ENCODE data around the gene TBX20. TPM values are rescaled to one million over a fixed set of nuclear protein-coding genes. Genes with fewer than 3 reads are reported as not detected.
"Not testable (repeated sequence)": the region's sequence is repeated elsewhere in the genome, so short reads cannot be mapped to it uniquely, and the experiment has no call there.

The TBX20 gene
- total RNA-seq, 2 donors from 2014 or later: not detected

- not testable (repeated sequence) for ATAC-seq; DNase-seq (ENCODE audit: low spot score); H3K4me3 Mint-ChIP-seq; H3K4me1 Mint-ChIP-seq (ENCODE audit: low read depth in 2 of 2); H3K9me3 Mint-ChIP-seq; H3K27ac Mint-ChIP-seq; H3K36me3 Mint-ChIP-seq
- peaks cover 18 to 26% of the 10 kb centered on the region in 2 donors for H3K27me3 Mint-ChIP-seq
Measured at GRCh38 chr7:35185578-35185907, 68.4 kb downstream of the TBX20 start.

DNA sequence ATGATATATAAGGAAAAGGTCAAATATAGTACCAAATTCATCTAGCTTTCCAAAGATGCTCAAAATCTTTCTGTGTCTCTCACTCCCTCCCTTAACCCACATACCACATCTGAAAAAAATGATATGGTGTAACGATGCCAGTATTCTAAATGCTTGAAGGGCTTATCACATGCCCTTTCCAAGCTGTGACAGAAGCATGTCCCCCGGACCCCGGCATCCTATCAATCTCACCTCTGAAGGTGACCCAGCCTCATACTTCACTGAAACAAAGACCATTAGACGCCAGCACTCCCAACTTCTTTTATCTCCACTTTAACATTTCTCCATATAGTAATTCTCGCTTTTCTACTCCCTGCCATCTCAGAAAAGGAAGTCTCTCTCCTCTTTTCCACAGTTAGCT is 68.9 kb downstream of the TBX20 start:
- not testable (repeated sequence) for H3K27ac Mint-ChIP-seq; DNase-seq (ENCODE audit: low spot score); H3K9me3 Mint-ChIP-seq; H3K4me1 Mint-ChIP-seq (ENCODE audit: low read depth in 2 of 2); H3K4me3 Mint-ChIP-seq; ATAC-seq; H3K36me3 Mint-ChIP-seq
- H3K27me3 Mint-ChIP-seq: peaks cover 18 to 26% of the 10 kb centered on the region in 2 donors

GRCh38 chr7:35183873-35184503 is 69.9 kb downstream of the TBX20 start:
- not testable (repeated sequence) for ATAC-seq, H3K27ac Mint-ChIP-seq

GRCh38 chr7:35180665-35181064 is 73.2 kb downstream of the TBX20 start:
- H3K27ac Mint-ChIP-seq; H3K36me3 Mint-ChIP-seq; H3K9me3 Mint-ChIP-seq; DNase-seq (ENCODE audit: low spot score); ATAC-seq; H3K4me3 Mint-ChIP-seq; H3K4me1 Mint-ChIP-seq (ENCODE audit: low read depth in 2 of 2): not testable (repeated sequence)
- H3K27me3 Mint-ChIP-seq: peaks cover 11 to 13% of the 10 kb centered on the region in 2 donors

More at GRCh38 chr7:35183873-35184503, 69.9 kb downstream of the TBX20 start:
- H3K4me3 Mint-ChIP-seq; H3K36me3 Mint-ChIP-seq; DNase-seq (ENCODE audit: low spot score); H3K4me1 Mint-ChIP-seq (ENCODE audit: low read depth in 2 of 2); H3K9me3 Mint-ChIP-seq: not testable (repeated sequence)
- peaks cover 18 to 26% of the 10 kb centered on the region in 2 donors for H3K27me3 Mint-ChIP-seq

GRCh38 chr7:35173176-35173575 is 80.7 kb downstream of the TBX20 start:
- not testable (repeated sequence) for H3K36me3 Mint-ChIP-seq; H3K4me3 Mint-ChIP-seq; DNase-seq (ENCODE audit: low spot score)

GRCh38 chr7:35172131-35172530 is 81.8 kb downstream of the TBX20 start:
- not testable (repeated sequence) for H3K36me3 Mint-ChIP-seq; H3K4me1 Mint-ChIP-seq (ENCODE audit: low read depth in 2 of 2); H3K4me3 Mint-ChIP-seq; ATAC-seq; DNase-seq (ENCODE audit: low spot score); H3K27ac Mint-ChIP-seq; H3K9me3 Mint-ChIP-seq
- H3K27me3 Mint-ChIP-seq: peaks cover 16 to 18% of the 10 kb centered on the region in 2 donors

More at GRCh38 chr7:35173176-35173575, 80.7 kb downstream of the TBX20 start:
- not testable (repeated sequence) for H3K9me3 Mint-ChIP-seq; ATAC-seq; H3K27ac Mint-ChIP-seq; H3K4me1 Mint-ChIP-seq (ENCODE audit: low read depth in 2 of 2)
- H3K27me3 Mint-ChIP-seq: peaks cover 16 to 18% of the 10 kb centered on the region in 2 donors

DNA sequence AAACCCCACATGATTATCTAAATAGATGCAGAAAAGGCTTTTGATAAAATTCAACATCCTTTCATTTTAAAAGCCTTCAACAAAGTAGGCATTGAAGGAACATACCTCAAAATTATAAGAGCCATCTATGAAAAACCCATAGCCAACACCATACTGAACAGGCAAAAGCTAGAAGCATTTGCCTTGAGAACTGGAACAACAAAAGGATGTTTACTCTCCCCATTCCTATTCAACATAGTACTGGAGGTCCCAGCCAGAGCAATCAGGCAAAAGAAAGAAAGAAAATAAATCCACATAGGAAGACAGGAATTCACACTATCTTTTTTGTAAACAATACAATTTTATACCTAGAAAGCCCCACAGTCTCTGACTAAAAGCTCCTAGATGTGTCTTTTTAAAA is 86.2 kb downstream of the TBX20 start:
- not testable (repeated sequence) for H3K27ac Mint-ChIP-seq; H3K36me3 Mint-ChIP-seq; DNase-seq (ENCODE audit: low spot score); H3K4me1 Mint-ChIP-seq (ENCODE audit: low read depth in 2 of 2); H3K4me3 Mint-ChIP-seq; ATAC-seq; H3K9me3 Mint-ChIP-seq
- peaks cover 16 to 36% of the 10 kb centered on the region in 2 donors for H3K27me3 Mint-ChIP-seq

GRCh38 chr7:35167158-35167557 is 86.7 kb downstream of the TBX20 start:
- not testable (repeated sequence) for DNase-seq (ENCODE audit: low spot score); H3K9me3 Mint-ChIP-seq; H3K4me1 Mint-ChIP-seq (ENCODE audit: low read depth in 2 of 2); H3K4me3 Mint-ChIP-seq; ATAC-seq; H3K36me3 Mint-ChIP-seq; H3K27ac Mint-ChIP-seq
- H3K27me3 Mint-ChIP-seq: peaks cover 16 to 37% of the 10 kb centered on the region in 2 donors

DNA sequence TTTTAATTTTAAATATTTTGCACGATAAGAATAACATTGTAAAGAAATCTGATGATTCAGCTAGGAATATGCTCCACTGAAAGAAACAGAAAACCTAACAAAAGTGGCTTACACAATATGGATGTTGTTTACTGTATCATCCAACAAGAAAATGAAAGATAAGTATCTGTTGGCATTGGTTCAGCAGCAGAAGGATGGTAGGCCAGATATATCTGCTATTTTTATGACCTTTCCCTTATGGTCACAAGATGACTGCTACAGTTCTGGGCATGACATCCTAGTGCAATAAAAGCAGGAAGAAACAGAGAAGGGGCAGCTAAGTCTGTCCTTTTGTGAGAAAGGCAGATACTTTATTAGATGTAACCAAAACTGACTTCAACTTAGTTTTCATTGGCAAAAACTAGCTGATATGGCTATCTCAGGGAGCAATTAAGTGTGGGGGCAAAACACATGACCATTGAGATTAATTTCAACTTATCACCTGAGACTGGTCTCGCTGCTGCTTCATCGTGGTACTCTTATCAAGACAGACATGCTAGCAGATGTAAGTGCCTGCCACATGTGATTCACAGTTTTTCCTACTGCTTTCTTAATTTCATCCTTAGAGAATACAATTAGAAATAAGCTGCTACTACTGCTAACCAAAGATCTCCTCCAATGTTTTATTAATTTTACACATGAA is 92.7 kb downstream of the TBX20 start:
- H3K9me3 Mint-ChIP-seq; ATAC-seq; H3K36me3 Mint-ChIP-seq; H3K4me3 Mint-ChIP-seq; H3K27ac Mint-ChIP-seq; DNase-seq (ENCODE audit: low spot score); H3K4me1 Mint-ChIP-seq (ENCODE audit: low read depth in 2 of 2): not testable (repeated sequence)
- peaks cover 8 to 28% of the 10 kb centered on the region in 2 donors for H3K27me3 Mint-ChIP-seq

Other genes with a start within 250 kb of the TBX20 start
- gene DPY19L1, start 216.6 kb downstream of the TBX20 start, total RNA-seq: 10 to 100 TPM; 20.3 to 30.9 TPM